HG03280 (cell line): Measurements from ENCODE around the gene MAPKAPK2.
A peak's percentile ranks its signal among the peaks of the same experiment; 100 is the strongest.

Source experiments
- ATAC-seq: cut with Tn5 transposase; IDR thresholded peaks from one replicate; pipeline ENCODE4 v1.9.1; 2021; ENCODE audit warnings: mild to moderate bottlenecking, moderate library complexity; ENCODE audit not compliant: unreplicated experiment

Gene MAPKAPK2

GRCh38 chr1:206717674-206717989, 32.9 kb downstream of the MAPKAPK2 start:
- peak; percentile 13 for ATAC-seq

- ATAC-seq: no peak
These were observed 34.6 kb downstream of the MAPKAPK2 start for GRCh38 chr1:206719169-206719839.

GRCh38 chr1:206721454-206721853, 36.7 kb downstream of the MAPKAPK2 start:
- ATAC-seq: no peak

- ATAC-seq: no peak
These were observed 38.2 kb downstream of the MAPKAPK2 start for GRCh38 chr1:206722751-206723461.

GRCh38 chr1:206723462-206723804, 38.7 kb downstream of the MAPKAPK2 start:
- no peak for ATAC-seq

GRCh38 chr1:206723805-206724472, 39.2 kb downstream of the MAPKAPK2 start:
- ATAC-seq: no peak

- no peak for ATAC-seq
These were observed 40.6 kb downstream of the MAPKAPK2 start for GRCh38 chr1:206725109-206725963.

GRCh38 chr1:206727981-206728696, 43.4 kb downstream of the MAPKAPK2 start:
- no peak for ATAC-seq

GRCh38 chr1:206728697-206728987, 43.9 kb downstream of the MAPKAPK2 start:
- ATAC-seq: no peak

GRCh38 chr1:206729050-206729449, 44.3 kb downstream of the MAPKAPK2 start:
- ATAC-seq: no peak

- no peak for ATAC-seq
These were observed 44.8 kb downstream of the MAPKAPK2 start for GRCh38 chr1:206729507-206729906.

- ATAC-seq: no peak
These were observed 47.8 kb downstream of the MAPKAPK2 start for GRCh38 chr1:206732508-206732907.

GRCh38 chr1:206732992-206733391, 48.3 kb downstream of the MAPKAPK2 start:
- no peak for ATAC-seq

- no peak for ATAC-seq
These were observed 49.9 kb downstream of the MAPKAPK2 start for GRCh38 chr1:206734499-206735142.

- no peak for ATAC-seq
These were observed 50.9 kb downstream of the MAPKAPK2 start for GRCh38 chr1:206735553-206736031.

GRCh38 chr1:206736878-206737728, 52.4 kb downstream of the MAPKAPK2 start:
- no peak for ATAC-seq

- ATAC-seq: peak; percentile 23
These were observed 53.1 kb downstream of the MAPKAPK2 start for GRCh38 chr1:206737729-206738201.

- no peak for ATAC-seq
These were observed 54.0 kb downstream of the MAPKAPK2 start for GRCh38 chr1:206738370-206739366.
